Transverse colon (tissue), 4 donors: ENCODE data around the gene GJB3.

ENCODE experiments used
- CTCF ChIP-seq, 5 experiments: fragments of 200-600 bp in 3 of 5; fragments of 450-650 bp in 2 of 5; sonication (generic) in 3 of 5; IDR thresholded peaks; 1 replicate in 2 of 5; 2 replicates in 3 of 5; pipeline ENCODE4 v1.5.1; 2016 to 2017; ENCODE audit warnings: antibody characterized with exemption in 5 of 5, inconsistent platforms in 3 of 5, mild to moderate bottlenecking in 2 of 5, moderate library complexity in 1 of 5
- EP300 ChIP-seq: sonication (generic); formaldehyde crosslinking; IDR thresholded peaks from one replicate; pipeline ENCODE4 v1.6.1; 2017; ENCODE audit warnings: antibody characterized with exemption, low read depth
- POLR2A ChIP-seq: fragments of 450-650 bp; IDR thresholded peaks from one replicate; pipeline ENCODE4 v1.6.1; 2016; ENCODE audit warnings: antibody characterized with exemption, mild to moderate bottlenecking, moderate library complexity
- POLR2AphosphoS5 ChIP-seq, 3 donors: sonication (generic); formaldehyde crosslinking; IDR thresholded peaks; one replicate each; pipeline ENCODE4 v1.6.1; 2016; ENCODE audit warnings: antibody characterized with exemption in 3 of 3

- TF ChIP-seq CTCF (IDR thresholded peaks at IDR 0.05) (no peak), POLR2AphosphoS5 (IDR thresholded peaks at IDR 0.05) (no peak), EP300 (no peak), POLR2A (no peak)
These were observed 1.5 kb upstream of the GJB3 start for GRCh38 chr1:34779526-34779925.
